Mesenteric fat pad (tissue), 1 donor: ENCODE data around the gene SLC35A1. TPM values are rescaled to one million over a fixed set of nuclear protein-coding genes. Genes with fewer than 3 reads are reported as not detected.

Experiments used
- DNase-seq: peaks from one replicate; pipeline ENCODE4 v3.0.0-alpha.2; 2020; ENCODE audit warnings: low spot score
- total RNA-seq: library from RNA; stranded (reverse); fragmentation: NEBNext Ultra II Directional; extraction: Animal tissue kit (Norgen Biotek cat#: 25700); gene quantifications from one replicate; pipeline ENCODE4 v1.2.1, GENCODE V29; 2021
- donor health status: DM: yes; HTN: yes; CAD: no.

The SLC35A1 gene
- total RNA-seq, 1 donor from 2014 or later, result 12.9 TPM

DNA sequence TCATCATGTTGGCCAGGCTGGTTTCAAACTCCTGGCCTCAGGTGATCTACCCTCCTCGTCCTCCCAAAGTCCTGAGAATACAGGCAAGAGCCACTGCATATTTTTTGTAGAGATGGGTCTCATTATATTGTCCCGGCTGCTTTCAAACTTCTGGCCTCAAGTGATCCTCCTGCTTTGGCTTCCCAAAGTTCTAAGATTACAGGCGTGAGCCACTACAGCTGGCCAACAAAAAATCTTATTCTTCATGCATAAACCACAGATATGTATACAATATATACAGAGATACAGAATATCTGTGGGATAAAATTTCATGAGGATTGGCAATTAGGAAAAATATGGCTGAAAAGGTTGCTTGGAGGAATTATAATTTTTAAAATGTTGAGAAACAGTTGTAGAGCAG lies 49.9 kb downstream of the SLC35A1 start:
- DNase-seq, result no peak

DNA sequence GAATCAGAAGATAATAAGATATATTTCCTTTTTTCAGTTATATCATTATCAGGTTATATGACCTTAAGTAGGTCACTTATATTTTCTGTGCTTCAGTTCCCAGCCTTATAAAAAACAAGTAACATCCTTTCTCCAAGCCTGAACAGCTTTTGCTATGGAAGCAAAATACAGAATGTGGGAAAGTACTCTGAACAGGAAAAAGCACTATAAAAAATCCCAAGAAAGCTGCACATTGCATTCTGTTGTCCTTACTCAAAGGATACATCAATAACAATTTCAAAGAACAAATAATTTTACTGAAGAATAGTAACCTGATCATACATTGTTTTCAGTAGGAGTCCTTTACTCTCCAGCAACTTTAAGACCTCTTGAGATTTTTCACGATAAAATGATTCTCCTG lies 56.4 kb downstream of the SLC35A1 start:
- DNase-seq, result no peak

DNA sequence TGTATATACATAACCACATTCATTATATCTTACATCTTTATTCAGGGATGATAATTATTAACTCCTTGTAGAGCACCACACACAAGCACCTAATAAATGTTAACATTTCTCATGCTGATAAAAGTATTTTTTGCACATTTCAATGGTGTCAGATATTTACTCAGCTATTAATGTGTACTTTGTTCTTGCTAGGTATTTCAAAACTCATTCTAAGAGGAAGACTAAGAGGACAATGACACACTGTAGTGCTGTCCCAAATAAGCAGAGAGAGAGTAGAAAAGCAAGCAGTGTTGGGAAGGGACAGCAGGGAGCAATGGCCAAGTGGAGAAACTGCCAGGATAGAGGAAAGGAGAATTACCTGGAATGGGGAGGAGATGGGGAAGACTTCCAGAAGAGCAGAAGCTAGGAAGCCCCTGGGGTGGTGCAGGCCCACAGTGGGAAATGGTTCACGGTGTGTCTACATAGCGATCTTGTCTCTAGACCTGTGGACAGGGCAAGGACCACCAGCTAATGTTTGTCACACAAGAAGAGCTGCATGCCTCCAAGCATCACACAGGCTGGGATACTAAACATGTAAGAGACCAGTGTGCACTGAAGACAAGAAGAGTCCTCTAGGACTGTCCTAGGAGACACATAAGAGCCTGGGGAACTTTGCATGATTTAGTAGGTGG lies 61.7 kb downstream of the SLC35A1 start:
- DNase-seq, result no peak

DNA sequence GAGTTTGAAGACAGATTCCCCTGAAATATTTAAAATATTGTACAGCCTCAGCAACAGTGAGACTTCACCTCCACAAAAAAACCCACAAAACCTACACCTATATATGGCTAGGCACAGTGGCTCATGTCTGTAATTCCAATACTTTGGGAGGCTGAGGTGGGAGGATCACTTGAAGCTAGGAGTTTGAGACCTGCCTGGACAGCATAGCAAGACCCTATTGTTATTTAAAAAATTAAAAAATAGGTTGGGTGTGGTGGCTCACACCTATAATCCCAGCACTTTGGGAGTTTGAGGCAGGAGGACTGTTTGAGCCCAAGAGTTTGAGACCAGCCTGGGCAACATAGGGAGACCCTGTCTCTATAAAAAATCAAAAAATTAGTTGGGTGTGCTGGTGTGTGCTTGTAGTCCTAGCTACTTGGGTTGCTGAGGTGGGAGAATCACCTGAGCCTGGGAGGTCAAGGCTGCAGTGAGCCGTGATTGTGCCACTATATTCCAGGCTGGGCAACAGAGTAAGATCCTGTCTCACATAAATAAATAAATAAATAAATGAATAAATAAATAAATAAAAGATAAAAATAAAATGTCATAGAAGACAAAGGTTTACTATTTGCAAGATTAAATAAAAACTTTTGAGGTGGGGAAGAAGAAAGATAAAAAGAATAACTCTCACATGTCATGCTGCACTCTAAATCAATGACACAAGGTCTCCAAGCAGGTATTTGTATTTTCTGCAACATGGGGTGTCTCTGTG lies 65.9 kb downstream of the SLC35A1 start:
- no peak for DNase-seq

DNA sequence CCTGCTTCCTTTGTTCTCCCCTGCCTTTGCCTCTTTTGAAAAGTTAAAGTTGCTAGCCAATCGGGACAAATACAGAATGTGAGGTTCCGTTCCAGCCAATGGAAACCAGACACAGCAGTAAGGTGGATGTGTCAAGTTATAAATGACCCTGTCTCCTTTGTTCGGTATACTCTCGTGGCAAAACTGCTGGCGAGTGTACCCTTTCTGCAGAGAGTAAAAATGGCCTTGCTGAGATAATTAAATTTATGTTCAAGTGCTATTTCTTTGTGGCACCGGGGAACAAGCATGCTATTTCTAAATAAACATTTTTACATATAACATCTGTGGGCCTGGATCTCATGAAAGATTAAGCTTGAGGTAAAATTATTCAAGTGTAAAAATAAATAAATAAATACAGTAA lies 66.8 kb downstream of the SLC35A1 start:
- DNase-seq, result no peak

DNA sequence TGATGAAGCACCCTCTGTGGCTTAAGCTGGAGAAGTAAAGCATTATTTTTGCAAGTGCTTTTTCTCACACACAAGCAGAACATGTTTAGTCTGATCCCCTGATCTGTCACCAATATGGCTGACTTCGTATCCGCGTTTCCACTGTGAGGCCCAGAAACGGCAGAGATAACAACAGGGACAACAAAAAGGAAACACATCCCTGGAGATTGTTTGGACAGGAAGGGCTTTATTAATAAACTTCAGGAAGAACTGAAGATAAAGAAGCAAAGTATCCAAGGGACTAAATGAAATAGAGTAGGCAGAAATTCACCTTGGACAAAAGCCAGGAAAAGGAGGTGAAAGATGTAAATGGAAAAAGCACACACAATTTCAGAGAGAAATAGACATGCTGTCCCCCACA lies 67.8 kb downstream of the SLC35A1 start:
- no peak for DNase-seq

DNA sequence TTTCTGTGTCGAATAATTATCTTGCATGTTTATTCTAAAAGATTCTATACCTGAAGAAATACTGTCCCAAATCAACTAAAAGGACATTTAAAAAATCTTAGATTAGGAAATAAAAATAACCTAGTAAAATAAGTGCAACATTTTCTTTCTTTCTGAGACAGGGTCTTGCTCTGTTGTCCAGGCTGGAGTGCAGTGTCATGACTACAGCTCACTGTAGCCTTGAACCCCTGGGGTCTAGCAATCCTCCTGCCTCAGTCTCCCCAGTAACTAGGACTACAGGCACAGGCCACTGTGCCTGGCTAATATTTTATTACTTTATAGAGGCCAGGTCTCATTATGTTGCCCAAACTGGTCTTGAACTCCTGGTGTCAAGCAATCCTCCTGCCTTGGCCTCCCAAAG lies 68.3 kb downstream of the SLC35A1 start:
- DNase-seq, result no peak

DNA sequence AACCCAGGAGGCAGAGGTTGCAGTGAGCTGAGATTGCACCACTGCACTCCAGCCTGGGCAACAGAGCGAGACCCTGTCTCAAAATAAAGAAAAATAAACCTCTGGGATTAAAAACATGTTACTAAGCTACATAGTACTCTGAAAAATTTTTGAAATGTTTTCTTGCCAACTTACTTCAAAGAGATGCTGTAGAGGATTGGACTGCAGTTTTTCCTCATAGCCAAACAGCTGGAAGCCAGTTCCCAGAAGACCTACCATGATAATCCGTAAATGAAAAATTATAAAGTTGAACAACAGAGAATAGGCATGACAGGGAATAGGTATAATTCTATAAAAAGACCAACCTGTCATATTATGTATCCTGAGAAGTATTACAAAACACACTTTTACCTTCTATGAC lies 69.0 kb downstream of the SLC35A1 start:
- no peak for DNase-seq

DNA sequence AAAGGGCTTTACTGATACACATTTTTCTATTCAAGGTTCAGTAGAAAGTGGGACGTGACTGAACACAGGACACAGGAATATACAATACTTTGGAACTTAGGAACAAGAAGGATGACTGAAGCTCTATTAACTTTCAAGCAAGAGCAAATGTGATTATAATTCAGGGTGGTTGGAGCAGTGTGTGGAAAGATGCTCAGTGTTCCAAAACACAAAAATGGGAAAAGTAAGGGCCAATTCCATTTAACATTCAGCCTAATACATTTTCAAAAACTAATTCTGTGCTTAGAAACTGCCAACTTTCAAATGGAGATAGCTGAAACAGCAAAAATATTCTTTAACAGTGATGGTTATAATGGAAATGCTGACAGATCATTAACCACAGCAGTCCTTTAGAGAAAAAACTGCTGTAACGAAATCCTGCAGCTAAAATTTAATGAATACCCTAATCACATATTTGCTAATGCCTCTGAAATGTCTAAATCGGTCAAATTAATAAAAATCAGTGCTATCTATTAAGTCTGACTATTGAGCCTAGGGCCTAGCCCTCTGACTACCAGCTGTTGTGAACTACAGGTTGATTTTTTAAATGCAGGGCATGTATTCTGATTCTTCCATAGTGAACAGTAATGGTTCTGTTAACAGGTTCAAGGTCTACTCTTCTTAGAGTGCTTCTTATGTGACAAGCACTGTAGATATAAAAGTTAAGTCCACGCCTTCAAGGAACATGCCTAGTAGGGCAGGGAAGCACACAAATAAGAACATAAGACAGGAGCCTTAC lies 71.1 kb downstream of the SLC35A1 start:
- DNase-seq, result no peak

DNA sequence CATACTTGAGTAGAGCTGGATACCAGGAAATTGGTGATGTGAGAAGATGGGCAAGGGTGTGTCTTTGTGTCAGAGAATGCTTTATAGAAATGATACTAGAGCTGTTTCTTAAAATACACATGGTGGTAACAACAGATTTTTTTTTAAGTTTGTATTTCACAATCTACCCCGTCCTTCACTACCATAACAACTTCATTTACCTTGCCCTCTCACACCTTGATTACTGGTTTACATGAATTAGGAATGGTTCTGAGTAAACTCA lies 71.6 kb downstream of the SLC35A1 start:
- no peak for DNase-seq

DNA sequence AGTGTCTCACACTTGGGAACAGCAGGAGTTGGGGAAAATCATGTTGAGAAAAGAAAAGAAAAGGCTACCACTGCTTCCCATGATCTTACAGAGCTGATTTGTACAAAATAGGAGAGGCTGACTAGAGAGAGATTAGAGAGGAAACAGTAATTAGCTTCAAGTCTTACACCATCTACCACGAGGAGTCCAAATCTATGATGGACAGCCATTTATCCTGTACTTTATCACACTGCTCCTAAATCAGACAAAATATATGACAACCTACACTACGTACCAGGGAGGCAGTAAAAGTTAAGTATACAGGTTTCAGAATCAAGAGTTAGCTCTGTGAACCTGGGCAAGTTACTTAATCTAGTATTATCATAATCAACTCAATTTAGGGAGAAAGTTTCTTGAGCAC lies 79.0 kb downstream of the SLC35A1 start:
- no peak for DNase-seq

DNA sequence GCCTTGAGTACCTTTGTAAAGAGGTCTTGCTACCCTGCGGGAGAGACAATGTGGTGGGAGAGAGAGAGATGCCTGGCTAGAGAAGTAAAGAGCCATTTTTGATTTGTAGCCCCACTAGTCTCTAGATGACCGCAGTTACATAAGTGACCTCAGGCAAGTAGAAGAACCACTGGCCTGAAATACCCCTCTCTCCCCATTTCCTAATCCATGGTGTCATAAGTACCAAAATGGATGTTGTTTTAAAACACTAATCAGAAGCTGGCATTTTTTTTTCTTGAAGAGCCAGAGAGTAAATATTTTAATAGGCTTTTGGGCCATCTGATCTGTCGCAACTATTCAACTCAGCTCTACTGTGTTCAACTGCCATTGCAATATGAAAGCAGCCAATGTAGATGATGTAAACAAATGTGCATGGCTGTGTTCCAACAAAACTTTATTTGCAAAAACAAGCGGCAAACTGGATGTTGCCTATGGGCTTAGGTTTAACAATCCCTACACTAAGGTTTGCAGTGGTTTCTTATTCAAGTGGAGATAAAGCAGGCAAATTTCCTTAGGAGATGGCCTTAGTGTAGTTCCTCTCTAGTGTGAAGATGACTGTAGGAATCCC lies 80.5 kb downstream of the SLC35A1 start:
- no peak for DNase-seq

DNA sequence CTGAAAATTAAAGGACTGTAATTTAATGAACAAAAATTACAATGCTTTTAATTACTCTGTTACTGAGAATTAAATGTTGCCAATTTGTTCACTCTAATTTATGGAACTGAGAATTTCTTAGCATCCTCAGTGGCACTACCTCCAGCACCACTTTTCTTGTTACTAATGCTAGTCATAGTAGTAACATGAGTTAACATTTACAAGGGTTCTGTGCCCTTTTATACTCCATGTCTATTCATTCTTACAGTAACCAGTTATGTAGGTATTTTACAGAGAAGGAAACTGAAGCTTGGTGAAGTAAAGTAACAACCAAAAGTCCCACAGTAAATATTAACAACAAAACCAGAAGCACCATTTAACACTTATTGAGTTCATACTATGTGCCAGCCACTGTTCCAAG lies 82.7 kb downstream of the SLC35A1 start:
- DNase-seq, result no peak

DNA sequence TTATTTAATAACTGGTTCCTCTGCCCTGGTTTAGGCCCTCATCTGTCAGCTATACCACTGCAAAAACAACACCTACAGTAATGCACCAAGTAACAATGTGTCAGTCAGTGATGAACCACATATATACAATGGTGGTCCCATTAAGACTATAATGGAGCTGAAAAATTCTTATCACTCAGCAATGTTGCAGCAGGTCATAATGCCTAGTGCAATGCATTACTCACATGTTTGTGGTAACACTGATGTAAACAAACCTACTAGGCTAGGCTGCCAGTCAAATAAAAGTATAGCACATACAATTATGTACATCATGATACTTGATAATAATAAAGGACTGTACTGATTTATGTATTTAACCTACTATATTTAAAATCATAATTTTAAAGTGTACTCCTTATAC lies 85.7 kb downstream of the SLC35A1 start:
- DNase-seq, result no peak

DNA sequence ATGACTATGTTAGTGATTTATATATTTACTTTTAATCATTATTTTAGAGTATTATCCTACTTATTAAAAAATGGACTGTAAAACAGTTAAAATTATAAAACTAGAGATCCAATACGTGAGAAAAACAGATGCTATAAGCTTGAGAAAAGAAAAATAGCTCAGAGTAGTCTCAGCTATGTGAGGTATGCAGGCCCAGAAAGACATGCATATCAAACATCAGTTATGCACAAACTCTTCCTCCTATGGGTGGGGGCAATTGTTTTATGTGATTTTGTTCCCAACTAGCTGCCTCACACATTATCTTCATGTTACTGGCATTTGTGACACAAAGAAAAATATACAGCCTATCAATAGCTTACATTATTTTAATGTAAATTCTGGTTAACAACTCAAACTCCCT lies 88.2 kb downstream of the SLC35A1 start:
- DNase-seq, result no peak

Other genes with a start within 250 kb of the SLC35A1 start
- 6.2 TPM for gene SMIM8, start 150.4 kb upstream of the SLC35A1 start, total RNA-seq
- gene GJB7, start 143.7 kb upstream of the SLC35A1 start, total RNA-seq, result not detected
- gene C6orf163, start 128.2 kb upstream of the SLC35A1 start, total RNA-seq, result 3.1 TPM
- gene CFAP206, start 65.0 kb upstream of the SLC35A1 start, total RNA-seq, result 0.19 TPM
- gene RARS2, start 117.0 kb downstream of the SLC35A1 start, total RNA-seq, result 38.5 TPM
- 18.5 TPM for gene ORC3, start 117.2 kb downstream of the SLC35A1 start, total RNA-seq
- 55.7 TPM for gene AKIRIN2, start 229.3 kb downstream of the SLC35A1 start, total RNA-seq